HG02623 (cell line): ENCODE data around the gene JMJD1C.

Experiments
- ATAC-seq: cut with Tn5 transposase; IDR thresholded peaks from one replicate; pipeline ENCODE4 v1.9.1; 2021; ENCODE audit warnings: moderate library complexity; ENCODE audit not compliant: unreplicated experiment

JMJD1C gene

GRCh38 chr10:63264617-63265221 lies 201.1 kb downstream of the JMJD1C start:
- no peak for ATAC-seq

GRCh38 chr10:63262430-63263073 lies 203.2 kb downstream of the JMJD1C start:
- ATAC-seq: no peak

GRCh38 chr10:63261496-63261895 lies 204.3 kb downstream of the JMJD1C start:
- ATAC-seq: no peak

GRCh38 chr10:63260860-63261251 lies 204.9 kb downstream of the JMJD1C start:
- no peak for ATAC-seq

- no peak for ATAC-seq
These were observed 205.5 kb downstream of the JMJD1C start for GRCh38 chr10:63260103-63260859.

GRCh38 chr10:63258920-63259678 lies 206.7 kb downstream of the JMJD1C start:
- ATAC-seq: no peak

- no peak for ATAC-seq
These were observed 208.0 kb downstream of the JMJD1C start for GRCh38 chr10:63257778-63258177.

GRCh38 chr10:63256009-63256773 lies 209.6 kb downstream of the JMJD1C start:
- no peak for ATAC-seq

GRCh38 chr10:63255316-63255715 lies 210.5 kb downstream of the JMJD1C start:
- ATAC-seq: no peak

GRCh38 chr10:63253040-63253439 lies 212.7 kb downstream of the JMJD1C start:
- no peak for ATAC-seq

GRCh38 chr10:63252095-63252762 lies 213.5 kb downstream of the JMJD1C start:
- no peak for ATAC-seq

GRCh38 chr10:63250032-63250431 lies 215.7 kb downstream of the JMJD1C start:
- no peak for ATAC-seq

GRCh38 chr10:63247771-63248170 lies 218.0 kb downstream of the JMJD1C start:
- ATAC-seq: no peak

GRCh38 chr10:63246356-63246755 lies 219.4 kb downstream of the JMJD1C start:
- ATAC-seq: no peak

GRCh38 chr10:63241841-63242281 lies 223.9 kb downstream of the JMJD1C start:
- ATAC-seq: no peak

GRCh38 chr10:63240807-63241206 lies 225.0 kb downstream of the JMJD1C start:
- ATAC-seq: no peak

- no peak for ATAC-seq
These were observed 227.3 kb downstream of the JMJD1C start for GRCh38 chr10:63238501-63238900.

GRCh38 chr10:63237396-63237795 lies 228.4 kb downstream of the JMJD1C start:
- ATAC-seq: no peak

GRCh38 chr10:63236113-63236935 lies 229.5 kb downstream of the JMJD1C start:
- peak; percentile 89 for ATAC-seq
